Measurements from ENCODE around the gene MFSD2B.

Gene MFSD2B

DNA sequence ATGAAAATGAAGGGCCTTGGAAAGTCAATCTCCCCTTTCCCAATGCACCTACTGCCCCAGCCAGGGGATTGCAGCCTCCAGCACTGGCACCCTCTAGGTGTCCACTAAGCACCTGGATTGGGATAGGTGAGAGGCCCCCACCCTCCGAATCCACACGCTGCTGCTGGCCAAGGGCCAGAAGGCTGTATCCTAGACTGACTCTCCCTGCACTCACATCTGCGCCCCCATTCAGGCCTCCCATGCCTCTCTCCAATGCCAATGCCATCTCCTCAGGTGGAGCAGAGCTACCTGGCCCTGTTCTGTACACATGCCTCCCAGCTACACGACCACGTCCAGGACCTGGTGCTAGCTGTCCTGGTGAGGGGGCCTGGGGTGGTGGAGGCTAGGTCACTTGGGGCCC is 9.8 kb downstream of the MFSD2B start:
- no peak for DNase-seq (ENCODE audit: low read depth)
- H3K4me3 ChIP-seq (ENCODE audit: low read depth, low read length) = no peak overlapping the region
- TF ChIP-seq CTCF (IDR thresholded peaks at IDR 0.05; ENCODE audit: low read depth, low read length, missing control alignments) = no peak

- H3K4me3 ChIP-seq (ENCODE audit: low read depth, low read length) = no peak overlapping the region
- no peak for DNase-seq (ENCODE audit: low read depth)
- no peak for TF ChIP-seq CTCF (IDR thresholded peaks at IDR 0.05; ENCODE audit: low read depth, low read length, missing control alignments)
These were observed 10.4 kb downstream of the MFSD2B start for GRCh38 chr2:24020244-24020643.

- no peak for DNase-seq (ENCODE audit: low read depth)
- H3K4me3 ChIP-seq (ENCODE audit: low read depth, low read length) = no peak overlapping the region
- peak; percentile 51 for TF ChIP-seq CTCF (IDR thresholded peaks at IDR 0.05; ENCODE audit: low read depth, low read length, missing control alignments)
These were observed 11.5 kb downstream of the MFSD2B start for GRCh38 chr2:24021122-24021998.

GRCh38 chr2:24022324-24022974 is 12.6 kb downstream of the MFSD2B start:
- no peak for TF ChIP-seq CTCF (IDR thresholded peaks at IDR 0.05; ENCODE audit: low read depth, low read length, missing control alignments)
- DNase-seq (ENCODE audit: low read depth) = no peak
- no peak overlapping the region for H3K4me3 ChIP-seq (ENCODE audit: low read depth, low read length)

GRCh38 chr2:24022975-24023575 is 13.2 kb downstream of the MFSD2B start:
- no peak overlapping the region for H3K4me3 ChIP-seq (ENCODE audit: low read depth, low read length)
- no peak for TF ChIP-seq CTCF (IDR thresholded peaks at IDR 0.05; ENCODE audit: low read depth, low read length, missing control alignments)
- no peak for DNase-seq (ENCODE audit: low read depth)

- no peak overlapping the region for H3K4me3 ChIP-seq (ENCODE audit: low read depth, low read length)
- no peak for DNase-seq (ENCODE audit: low read depth)
- TF ChIP-seq CTCF (IDR thresholded peaks at IDR 0.05; ENCODE audit: low read depth, low read length, missing control alignments) = no peak
These were observed 14.1 kb downstream of the MFSD2B start for GRCh38 chr2:24024018-24024417.

Data from GM12864 (cell line).